AG10803 (cell line): ENCODE measurements around the gene TNRC6C.

Experiments used
- DNase-seq: peaks from one replicate; pipeline ENCODE4 v3.0.0; 2010; ENCODE audit warnings: low read depth
- H3K4me3 ChIP-seq: 2 replicates; pipeline ENCODE4 v1.5.1; 2011; ENCODE audit warnings: mild to moderate bottlenecking, low read length, control low read depth
- TF ChIP-seq, protein P1 (sequence below): conservative IDR thresholded peaks from 2 replicates; pipeline ENCODE4 v1.5.1; 2011; ENCODE audit warnings: mild to moderate bottlenecking, low read length, control low read depth, inconsistent platforms

TNRC6C gene, protein sequence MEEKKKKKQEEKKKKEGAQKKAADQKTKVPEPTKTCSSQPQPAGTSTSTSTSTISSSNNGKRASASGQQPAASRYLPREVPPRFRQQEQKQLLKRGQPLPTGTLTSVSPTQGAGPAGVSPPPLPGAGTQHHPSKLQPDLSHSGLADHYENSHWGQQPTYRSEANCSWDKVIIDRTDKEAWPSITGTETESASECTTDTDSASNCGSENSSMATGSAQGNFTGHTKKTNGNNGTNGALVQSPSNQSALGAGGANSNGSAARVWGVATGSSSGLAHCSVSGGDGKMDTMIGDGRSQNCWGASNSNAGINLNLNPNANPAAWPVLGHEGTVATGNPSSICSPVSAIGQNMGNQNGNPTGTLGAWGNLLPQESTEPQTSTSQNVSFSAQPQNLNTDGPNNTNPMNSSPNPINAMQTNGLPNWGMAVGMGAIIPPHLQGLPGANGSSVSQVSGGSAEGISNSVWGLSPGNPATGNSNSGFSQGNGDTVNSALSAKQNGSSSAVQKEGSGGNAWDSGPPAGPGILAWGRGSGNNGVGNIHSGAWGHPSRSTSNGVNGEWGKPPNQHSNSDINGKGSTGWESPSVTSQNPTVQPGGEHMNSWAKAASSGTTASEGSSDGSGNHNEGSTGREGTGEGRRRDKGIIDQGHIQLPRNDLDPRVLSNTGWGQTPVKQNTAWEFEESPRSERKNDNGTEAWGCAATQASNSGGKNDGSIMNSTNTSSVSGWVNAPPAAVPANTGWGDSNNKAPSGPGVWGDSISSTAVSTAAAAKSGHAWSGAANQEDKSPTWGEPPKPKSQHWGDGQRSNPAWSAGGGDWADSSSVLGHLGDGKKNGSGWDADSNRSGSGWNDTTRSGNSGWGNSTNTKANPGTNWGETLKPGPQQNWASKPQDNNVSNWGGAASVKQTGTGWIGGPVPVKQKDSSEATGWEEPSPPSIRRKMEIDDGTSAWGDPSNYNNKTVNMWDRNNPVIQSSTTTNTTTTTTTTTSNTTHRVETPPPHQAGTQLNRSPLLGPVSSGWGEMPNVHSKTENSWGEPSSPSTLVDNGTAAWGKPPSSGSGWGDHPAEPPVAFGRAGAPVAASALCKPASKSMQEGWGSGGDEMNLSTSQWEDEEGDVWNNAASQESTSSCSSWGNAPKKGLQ (N-terminal part only)

DNA sequence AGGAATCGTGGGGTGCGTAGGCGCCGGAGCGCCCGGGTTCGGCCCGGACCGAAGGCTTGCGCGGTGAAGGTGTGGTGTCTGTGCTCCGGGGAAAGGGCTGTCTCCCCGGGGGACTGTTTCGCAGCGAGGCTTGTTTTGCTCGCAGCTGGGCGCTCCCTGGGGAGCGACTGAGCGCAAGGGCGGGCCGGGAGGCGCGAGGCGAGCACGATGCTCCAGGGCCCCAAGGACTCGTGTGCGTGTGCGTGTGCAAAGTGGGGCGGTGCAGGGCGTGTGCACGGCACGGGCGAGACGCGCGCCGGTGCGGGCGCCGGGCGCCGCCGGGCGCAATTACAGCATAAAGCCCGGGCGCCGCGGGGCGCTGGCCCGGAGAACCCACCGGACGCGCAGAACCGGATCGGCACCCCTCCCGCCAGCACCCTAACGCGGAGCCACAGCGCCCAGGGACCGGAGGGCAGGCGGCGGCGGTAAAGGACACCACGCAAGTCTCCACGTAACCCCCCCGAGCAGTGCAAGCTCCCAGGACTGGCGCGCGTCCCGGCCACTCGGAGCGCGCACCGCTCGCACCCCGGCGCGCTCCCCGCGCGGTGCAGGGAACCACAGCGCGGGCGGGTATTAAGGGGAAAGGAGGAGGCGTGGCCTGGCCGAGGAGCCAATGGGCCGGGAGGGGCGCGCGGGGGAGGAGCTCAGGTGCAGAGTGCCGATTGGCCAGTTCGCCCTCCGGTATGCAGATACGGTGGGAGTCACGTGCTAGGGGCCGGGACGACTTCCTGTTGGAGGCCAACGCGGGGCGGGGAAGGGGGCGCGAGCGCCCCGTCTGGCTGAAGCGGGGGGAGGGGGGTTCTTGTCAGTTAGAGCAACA lies at the start of gene TNRC6C:
Gene TNRC6C (plus strand): TSS at position 847 of the 859 bp plus-strand sequence. CDS start 45,504 bp downstream, outside the sequence.
- TF ChIP-seq, protein P1, sequence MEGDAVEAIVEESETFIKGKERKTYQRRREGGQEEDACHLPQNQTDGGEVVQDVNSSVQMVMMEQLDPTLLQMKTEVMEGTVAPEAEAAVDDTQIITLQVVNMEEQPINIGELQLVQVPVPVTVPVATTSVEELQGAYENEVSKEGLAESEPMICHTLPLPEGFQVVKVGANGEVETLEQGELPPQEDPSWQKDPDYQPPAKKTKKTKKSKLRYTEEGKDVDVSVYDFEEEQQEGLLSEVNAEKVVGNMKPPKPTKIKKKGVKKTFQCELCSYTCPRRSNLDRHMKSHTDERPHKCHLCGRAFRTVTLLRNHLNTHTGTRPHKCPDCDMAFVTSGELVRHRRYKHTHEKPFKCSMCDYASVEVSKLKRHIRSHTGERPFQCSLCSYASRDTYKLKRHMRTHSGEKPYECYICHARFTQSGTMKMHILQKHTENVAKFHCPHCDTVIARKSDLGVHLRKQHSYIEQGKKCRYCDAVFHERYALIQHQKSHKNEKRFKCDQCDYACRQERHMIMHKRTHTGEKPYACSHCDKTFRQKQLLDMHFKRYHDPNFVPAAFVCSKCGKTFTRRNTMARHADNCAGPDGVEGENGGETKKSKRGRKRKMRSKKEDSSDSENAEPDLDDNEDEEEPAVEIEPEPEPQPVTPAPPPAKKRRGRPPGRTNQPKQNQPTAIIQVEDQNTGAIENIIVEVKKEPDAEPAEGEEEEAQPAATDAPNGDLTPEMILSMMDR: peak; percentile 10; the same call in 1 of the 2 replicates
- peak; percentile 99 for DNase-seq
- peak within 1 kb of the TSS; percentile 70 for H3K4me3 ChIP-seq

DNA sequence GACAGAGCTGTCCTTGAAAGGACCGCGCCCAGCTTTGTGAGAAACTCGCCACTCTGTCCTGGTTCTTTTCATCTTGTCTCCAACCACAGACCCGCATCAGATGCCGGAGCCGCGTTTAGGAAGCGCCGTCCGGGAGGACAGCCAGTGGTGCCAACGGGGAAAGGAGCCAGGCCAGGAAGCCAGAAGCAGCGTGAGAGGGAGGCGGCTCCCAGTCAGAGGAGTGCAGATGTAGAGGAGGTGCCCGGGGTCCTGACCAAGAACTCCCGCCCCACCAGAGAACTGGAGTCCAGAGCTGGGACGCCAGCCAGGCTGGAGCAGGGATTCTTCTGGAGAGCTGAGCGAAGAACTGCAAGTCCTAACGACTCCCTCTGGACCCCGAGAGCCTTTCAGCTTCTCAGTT lies 49.3 kb upstream of the TNRC6C start:
- TF ChIP-seq, protein P1: no peak
- no peak overlapping the region for H3K4me3 ChIP-seq
- DNase-seq: no peak

DNA sequence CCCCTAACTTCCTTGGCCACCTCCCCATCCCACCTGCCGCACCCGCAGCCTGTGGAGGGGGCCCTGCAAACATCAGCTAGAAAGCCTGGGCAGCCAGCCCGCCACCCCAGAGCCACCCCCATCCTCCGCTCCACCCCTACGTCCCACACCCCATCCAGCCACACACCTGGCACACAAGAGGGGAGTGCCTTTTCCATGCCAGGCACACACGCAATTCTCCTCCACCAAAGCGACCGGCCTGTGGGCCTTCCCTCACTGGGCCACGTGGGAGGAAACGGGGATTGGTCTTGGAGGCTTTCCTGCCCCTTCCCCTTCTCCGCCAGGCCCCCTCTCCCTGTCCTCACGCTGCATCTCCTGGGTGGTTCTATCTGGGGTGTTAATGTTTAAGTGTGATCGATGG lies 48.7 kb upstream of the TNRC6C start:
- TF ChIP-seq, protein P1: no peak
- H3K4me3 ChIP-seq: no peak overlapping the region

DNA sequence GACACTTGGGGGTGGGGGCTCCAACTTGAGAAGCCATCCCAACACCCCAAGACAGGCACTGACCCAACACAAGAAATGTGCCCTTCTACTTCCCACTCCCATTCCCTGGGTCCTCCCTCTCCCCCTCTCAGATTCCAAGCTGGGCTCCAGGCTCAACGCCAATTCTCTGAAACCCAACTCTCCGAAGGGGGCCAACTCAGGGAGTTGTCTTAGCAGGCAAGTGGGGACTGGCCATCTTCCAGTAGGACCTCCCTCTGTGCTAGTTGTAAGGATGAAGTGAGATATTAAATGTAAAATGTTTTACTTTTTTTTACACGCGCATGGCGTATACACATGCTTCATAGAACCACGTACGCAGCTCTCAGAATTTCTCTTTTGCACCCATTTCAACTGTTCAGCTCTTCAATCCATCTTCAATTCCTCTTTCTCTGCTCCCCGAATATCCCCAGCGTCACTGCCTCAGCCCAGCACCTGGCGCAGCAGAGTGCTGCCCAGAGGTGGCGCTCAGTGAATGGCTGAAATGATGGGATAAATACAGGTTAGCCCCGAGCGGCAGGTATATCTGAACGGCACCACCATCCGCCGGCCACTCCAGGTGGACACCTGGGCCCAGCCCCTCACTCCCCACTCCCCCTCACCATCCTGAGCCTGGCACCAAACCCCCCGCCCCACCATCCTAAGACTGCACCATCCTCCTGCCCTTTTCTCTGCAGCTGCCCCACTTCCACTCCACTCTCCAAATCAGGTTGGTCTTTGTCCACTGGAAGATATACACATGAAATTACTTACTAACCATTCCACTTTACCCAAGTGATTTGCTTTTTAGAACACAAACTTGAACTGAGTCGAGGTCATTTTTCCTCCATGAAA lies 43.9 kb upstream of the TNRC6C start:
- TF ChIP-seq, protein P1: no peak
- no peak overlapping the region for H3K4me3 ChIP-seq
- no peak for DNase-seq

More for the DNA sequence above, 48.7 kb upstream of the TNRC6C start:
- DNase-seq: no peak

DNA sequence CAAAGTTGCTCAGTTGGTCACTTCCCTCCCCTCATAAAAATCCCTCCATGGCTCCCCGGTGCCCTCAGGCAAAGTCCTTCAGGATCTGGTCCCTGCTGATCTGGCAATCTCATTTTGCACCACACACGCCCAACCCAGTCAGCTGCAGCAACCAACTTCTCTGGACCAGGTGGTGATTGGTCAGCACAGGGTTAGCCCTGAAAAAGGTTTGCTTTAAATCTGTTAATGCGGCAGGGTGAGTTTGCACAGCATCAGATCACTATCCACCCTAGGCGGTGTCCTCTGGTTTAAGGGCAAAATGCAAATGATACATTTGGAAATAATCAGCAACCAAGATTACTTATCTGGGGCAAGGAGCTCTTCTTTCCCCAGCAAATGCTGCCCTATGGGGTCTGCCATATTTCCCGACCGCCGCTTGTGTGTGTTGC lies 42.9 kb upstream of the TNRC6C start:
- TF ChIP-seq, protein P1: no peak
- no peak overlapping the region for H3K4me3 ChIP-seq
- DNase-seq: no peak
